HCT116 (cell line): ENCODE results near the gene ADCK2. TPM values are rescaled to one million over a fixed set of nuclear protein-coding genes. Genes with fewer than 3 reads are reported as not detected.

Experiments
- ATAC-seq: fragments of 200-7000 bp; cut with Tn5 transposase; 2 replicates; pipeline ENCODE4 v1.9.1; 2020; ENCODE audit warnings: mild to moderate bottlenecking, moderate library complexity
- BruUV-seq: library from RNA; stranded (reverse); fragments of 400-500 nt; replicated peaks from 2 replicates; lab custom pipeline; 2021; lab: Mats Ljungman, UMichigan
- CTCF ChIA-PET: fragments of 300-600 bp; sonication (Branson Sonifier 250); formaldehyde crosslinking; loops from one replicate; lab custom pipeline; 2021; ENCODE audit warnings: antibody characterized with exemption; lab: Charles Lee
- POLR2A ChIA-PET: fragments of 300-600, 350-600 bp; sonication (Branson Sonifier 250); formaldehyde crosslinking; loops from one replicate; lab custom pipeline; 2021; ENCODE audit warnings: antibody characterized with exemption; lab: Charles Lee
- RAD21 ChIA-PET, 2 experiments: fragments of 300-600 bp; sonication (Branson Sonifier 250); formaldehyde crosslinking; loops; one replicate each; lab custom pipeline; 2023; ENCODE audit warnings: low total read pairs in 2 of 2; ENCODE audit not compliant: uncharacterized antibody in 2 of 2, unreplicated experiment in 2 of 2, low non-redundant PET in 1 of 2; lab: Charles Lee
- DNase-seq: peaks from one replicate; pipeline ENCODE4 v3.0.0-alpha.2; 2010; ENCODE audit warnings: low read depth, low spot score
- H2AFZ ChIP-seq: fragments of 200-600 bp; shearing (Covaris generic), sonication (generic); 2 replicates; pipeline ENCODE4 v1.6.1; 2017; ENCODE audit warnings: low read depth, mixed run types, mixed read lengths, antibody characterized with exemption, low read length; ENCODE audit not compliant: poor library complexity, severe bottlenecking
- H3K27ac ChIP-seq: 2 replicates; pipeline ENCODE4 v1.5.1; 2012; ENCODE audit warnings: low read depth, low read length
- H3K27me3 ChIP-seq: fragments of 200-600 bp; sonication (generic); 2 replicates; pipeline ENCODE4 v1.6.1; 2016; ENCODE audit warnings: mixed run types, low read length, mixed read lengths; ENCODE audit not compliant: insufficient read depth
- H3K36me3 ChIP-seq, 2 experiments: fragments of 200-500 bp in 1 of 2; fragments of 200-600 bp in 1 of 2; sonication (Bioruptor generic) in 1 of 2; sonication (generic) in 1 of 2; 2 replicates each; pipeline versions ENCODE4 v1.5.1 to v1.6.1; 2014 to 2016; ENCODE audit warnings: low read length in 2 of 2, inconsistent platforms in 1 of 2, mixed read lengths in 1 of 2, mixed run types in 1 of 2; ENCODE audit not compliant: insufficient read depth in 2 of 2, control insufficient read depth in 1 of 2
- H3K4me1 ChIP-seq, 2 experiments: fragments of 200-600 bp in 1 of 2; sonication (generic) in 1 of 2; 2 replicates each; pipeline versions ENCODE4 v1.5.1 to v1.6.1; 2012 to 2017; ENCODE audit warnings: low read length in 2 of 2, inconsistent platforms in 1 of 2, mild to moderate bottlenecking in 1 of 2, mixed read lengths in 1 of 2, mixed run types in 1 of 2, moderate library complexity in 1 of 2; ENCODE audit not compliant: insufficient read depth in 2 of 2, control insufficient read depth in 1 of 2
- H3K4me2 ChIP-seq: fragments of 200-600 bp; sonication (generic); 2 replicates; pipeline ENCODE4 v1.6.1; 2017; ENCODE audit warnings: mixed run types, low read length, mixed read lengths
- H3K4me3 ChIP-seq, 2 experiments: fragments of 200-600 bp in 1 of 2; sonication (generic) in 1 of 2; replicated peaks in 1 of 2; 2 replicates each; pipeline ENCODE4 v1.5.1; 2011 to 2016; ENCODE audit warnings: low read length in 2 of 2, control low read depth in 1 of 2, low read depth in 1 of 2, mild to moderate bottlenecking in 1 of 2, mixed read lengths in 1 of 2, mixed run types in 1 of 2
- H3K79me2 ChIP-seq: fragments of 200-600 bp; sonication (generic); 2 replicates; pipeline ENCODE4 v1.6.1; 2017; ENCODE audit warnings: mild to moderate bottlenecking, mixed run types, low read length, moderate library complexity, mixed read lengths; ENCODE audit not compliant: insufficient read depth
- H3K9ac ChIP-seq: fragments of 200-600 bp; sonication (generic); 2 replicates; pipeline ENCODE4 v1.6.1; 2016; ENCODE audit warnings: low read length, mixed read lengths
- H3K9me2 ChIP-seq: fragments of 200-600 bp; sonication (generic), shearing (Covaris generic); 2 replicates; pipeline ENCODE4 v1.6.1; 2017; ENCODE audit warnings: mixed run types, mild to moderate bottlenecking, moderate library complexity; ENCODE audit not compliant: insufficient read depth
- H3K9me3 ChIP-seq, 2 experiments: fragments of 200-500 bp in 1 of 2; fragments of 200-600 bp in 1 of 2; sonication (Bioruptor generic) in 1 of 2; sonication (generic) in 1 of 2; 2 replicates each; pipeline ENCODE4 v1.6.1; 2014 to 2017; ENCODE audit warnings: low read length in 2 of 2, mixed read lengths in 2 of 2, inconsistent platforms in 1 of 2, low read depth in 1 of 2, mild to moderate bottlenecking in 1 of 2, mixed run types in 1 of 2, moderate library complexity in 1 of 2; ENCODE audit not compliant: control insufficient read depth in 1 of 2, insufficient read depth in 1 of 2
- H4K20me1 ChIP-seq: fragments of 200-600 bp; sonication (generic), shearing (Covaris generic); 2 replicates; pipeline ENCODE4 v1.6.1; 2017; ENCODE audit warnings: mixed run types, mild to moderate bottlenecking, moderate library complexity; ENCODE audit not compliant: insufficient read depth
- ATF3 ChIP-seq: IDR thresholded peaks from 2 replicates; pipeline ENCODE4 v1.6.1; 2012
- CBX3 ChIP-seq: IDR thresholded peaks from 2 replicates; pipeline ENCODE4 v1.6.1; 2012; ENCODE audit warnings: low read depth
- CEBPB ChIP-seq: IDR thresholded peaks from 2 replicates; pipeline ENCODE4 v1.6.1; 2012; ENCODE audit warnings: low read depth
- CTCF ChIP-seq, 3 experiments: fragments of 200-600 bp in 1 of 3; sonication (generic) in 1 of 3; IDR thresholded peaks in 2 of 3; conservative IDR thresholded peaks in 1 of 3; 2 replicates each; pipeline ENCODE4 v1.5.1; 2012 to 2017; ENCODE audit warnings: low read depth in 2 of 3, low read length in 2 of 3, antibody characterized with exemption in 1 of 3, borderline replicate concordance in 1 of 3, control low read depth in 1 of 3, mild to moderate bottlenecking in 1 of 3, mixed read lengths in 1 of 3, mixed run types in 1 of 3, moderate library complexity in 1 of 3; ENCODE audit not compliant: insufficient read depth in 1 of 3
- EGR1 ChIP-seq: IDR thresholded peaks from 2 replicates; pipeline ENCODE4 v1.6.1; 2012; ENCODE audit warnings: low read depth
- ELF1 ChIP-seq: IDR thresholded peaks from 2 replicates; pipeline ENCODE4 v1.6.1; 2012; ENCODE audit warnings: low read depth, borderline replicate concordance
- EZH2 ChIP-seq: fragments of 200-600 bp; sonication (generic); IDR thresholded peaks from 2 replicates; pipeline ENCODE4 v1.6.1; 2017; ENCODE audit warnings: antibody characterized with exemption, mixed run types
- EZH2phosphoT487 ChIP-seq: fragments of 200-600 bp; IDR thresholded peaks from 2 replicates; pipeline ENCODE4 v1.6.1; 2018; ENCODE audit warnings: antibody characterized with exemption, borderline replicate concordance
- FOSL1 ChIP-seq: IDR thresholded peaks from 2 replicates; pipeline ENCODE4 v1.6.1; 2012; ENCODE audit warnings: low read depth
- JUND ChIP-seq: IDR thresholded peaks from 2 replicates; pipeline ENCODE4 v1.6.1; 2012
- MAX ChIP-seq: IDR thresholded peaks from 2 replicates; pipeline ENCODE4 v1.6.1; 2012
- POLR2A ChIP-seq: IDR thresholded peaks from 2 replicates; pipeline ENCODE4 v1.7.0; 2011; ENCODE audit warnings: borderline replicate concordance; ENCODE audit not compliant: insufficient read depth, insufficient read length; ENCODE audit errors: extremely low read depth
- REST ChIP-seq: IDR thresholded peaks from 2 replicates; pipeline ENCODE4 v1.6.1; 2012; ENCODE audit warnings: low read depth
- SIN3A ChIP-seq: IDR thresholded peaks from 2 replicates; pipeline ENCODE4 v1.6.1; 2012; ENCODE audit warnings: low read depth
- SP1 ChIP-seq: IDR thresholded peaks from 2 replicates; pipeline ENCODE4 v1.6.1; 2012; ENCODE audit warnings: low read depth
- SRF ChIP-seq: IDR thresholded peaks from 2 replicates; pipeline ENCODE4 v1.6.1; 2012; ENCODE audit warnings: low read depth
- TCF7L2 ChIP-seq: IDR thresholded peaks from 2 replicates; pipeline ENCODE4 v1.7.0; 2011; ENCODE audit warnings: borderline replicate concordance, inconsistent platforms; ENCODE audit not compliant: insufficient read depth, insufficient read length; ENCODE audit errors: extremely low read depth
- YY1 ChIP-seq: IDR thresholded peaks from 2 replicates; pipeline ENCODE4 v1.6.1; 2011; ENCODE audit warnings: low read length, low read depth, moderate library complexity, mild to moderate bottlenecking; ENCODE audit not compliant: insufficient replicate concordance; ENCODE audit errors: extremely low read depth
- ZFX ChIP-seq: fragments of 450-650 bp; IDR thresholded peaks from 2 replicates; pipeline ENCODE4 v1.6.1; 2017
- ZNF274 ChIP-seq: fragments of 200-500 bp; sonication (Bioruptor generic); IDR thresholded peaks from 2 replicates; pipeline ENCODE4 v1.6.1; 2014; ENCODE audit warnings: mild to moderate bottlenecking, low read depth, low read length, inconsistent platforms
- intact Hi-C: fragments of 100-400 bp; cut with micrococcal nuclease; formaldehyde crosslinking; loops from 2 replicates; pipeline ENCODE4 v1.10.0; 2022
- total RNA-seq: library from RNA; stranded (reverse); gene quantifications from one replicate; pipeline ENCODE4 v1.2.1, GENCODE V29; 2021; ENCODE audit not compliant: unreplicated experiment

ADCK2 gene
- total RNA-seq, 1 experiment from 2014 or later = 16.9 TPM

GRCh38 chr7:140655511-140656408 lies 17.0 kb upstream of the ADCK2 start:
- Histone ChIP-seq H3K4me3 (no peak overlapping the region), H3K4me1 (peaks cover 0 to 9% of the 10 kb centered on the region in 2 experiments; a peak in 1 of 4 replicates), H3K9ac (no peak overlapping the region)
- POLR2A ChIA-PET = interaction anchor here (0.6 kb wide), 1 partner anchor 257 kb away, joined by 4 read pairs; the partner anchor contains the start of gene SLC37A3
- TF ChIP-seq SIN3A = no peak
- TF ChIP-seq ELF1 = no peak
- TF ChIP-seq POLR2A = no peak
- TF ChIP-seq ATF3 = no peak
- no peak for TF ChIP-seq EZH2
- TF ChIP-seq JUND = no peak
- no peak for TF ChIP-seq TCF7L2
- TF ChIP-seq ZNF274 = no peak
- TF ChIP-seq ZFX = no peak
- no peak for TF ChIP-seq YY1
- TF ChIP-seq REST = no peak
- no peak for TF ChIP-seq SRF
- TF ChIP-seq CBX3 = no peak
- TF ChIP-seq CTCF (IDR thresholded peaks at IDR 0.05 in 2 of 3, conservative IDR thresholded peaks at IDR 0.05 in 1 of 3; ENCODE audit: borderline replicate concordance in 1 of 3, insufficient read depth in 1 of 3, low read depth in 2 of 3, low read length in 2 of 3) = no peak
- TF ChIP-seq EZH2phosphoT487 = no peak
- no peak for TF ChIP-seq CEBPB
- TF ChIP-seq MAX = no peak
- no peak for TF ChIP-seq EGR1
- TF ChIP-seq FOSL1 = no peak
- no peak for TF ChIP-seq SP1
- TF ChIP-seq, all 23 proteins: peak for 0
- intact Hi-C loops = no loop called here
- Histone ChIP-seq H2AFZ (no peak overlapping the region), H3K36me3 (no peaks in the 10 kb centered on the region), H3K27me3 (peaks cover 4% of the 10 kb centered on the region; the same call in 1 of the 2 replicates), H3K27ac (no peak overlapping the region), H4K20me1 (no peaks in the 10 kb centered on the region), H3K79me2 (no peaks in the 10 kb centered on the region), H3K9me2 (no peaks in the 10 kb centered on the region), H3K9me3 (no peaks in the 10 kb centered on the region), H3K4me2 (no peak overlapping the region; the same call in 1 of the 2 replicates)
- no TSS peak for BruUV-seq
- no peak for ATAC-seq
- no peak for DNase-seq
- RAD21 ChIA-PET = no interaction called here
- CTCF ChIA-PET = no interaction called here
